LNCaP clone FGC (cell line): Measurements from ENCODE around the gene INPP5A.
"Not testable (repeated sequence)": the region's sequence is repeated elsewhere in the genome, so short reads cannot be mapped to it uniquely, and the experiment has no call there.

ENCODE experiments used
- DNase-seq: peaks from one replicate; pipeline ENCODE4 v3.0.0-alpha.2; 2011; ENCODE audit warnings: low read depth
- H3K4me3 ChIP-seq: 2 replicates; pipeline ENCODE4 v1.5.1; 2011; ENCODE audit warnings: mild to moderate bottlenecking, low read depth, low read length, control low read depth
- CTCF ChIP-seq: IDR thresholded peaks from 2 replicates; pipeline ENCODE4 v1.5.1; 2012; ENCODE audit warnings: mild to moderate bottlenecking; ENCODE audit not compliant: control insufficient read depth, insufficient read depth; ENCODE audit errors: extremely low read depth

The INPP5A gene

GRCh38 chr10:132739225-132739613, 201.6 kb downstream of the INPP5A start:
- no peak for DNase-seq
- H3K4me3 ChIP-seq, result no peak overlapping the region
- no peak for TF ChIP-seq CTCF

- no peak for TF ChIP-seq CTCF
- DNase-seq, result no peak
Measured at GRCh38 chr10:132740588-132740987, 203.0 kb downstream of the INPP5A start.

GRCh38 chr10:132742167-132742836, 204.7 kb downstream of the INPP5A start:
- DNase-seq, result no peak
- H3K4me3 ChIP-seq, result no peak overlapping the region
- TF ChIP-seq CTCF, result no peak

More at GRCh38 chr10:132740588-132740987, 203.0 kb downstream of the INPP5A start:
- no peak overlapping the region for H3K4me3 ChIP-seq

- TF ChIP-seq CTCF, result no peak
- DNase-seq, result no peak
Measured at GRCh38 chr10:132742837-132743194, 205.2 kb downstream of the INPP5A start.

GRCh38 chr10:132743196-132743924, 205.8 kb downstream of the INPP5A start:
- not testable (repeated sequence) for H3K4me3 ChIP-seq, DNase-seq

More at GRCh38 chr10:132742837-132743194, 205.2 kb downstream of the INPP5A start:
- H3K4me3 ChIP-seq, result no peak overlapping the region

GRCh38 chr10:132743925-132744490, 206.4 kb downstream of the INPP5A start:
- no peak for DNase-seq
- no peak overlapping the region for H3K4me3 ChIP-seq
- no peak for TF ChIP-seq CTCF

GRCh38 chr10:132744839-132745238, 207.3 kb downstream of the INPP5A start:
- H3K4me3 ChIP-seq, result no peak overlapping the region
- no peak for DNase-seq
- TF ChIP-seq CTCF, result no peak
